ENCODE data around the gene SEC14L2.
"Not testable (repeated sequence)": the region's sequence is repeated elsewhere in the genome, so short reads cannot be mapped to it uniquely, and the experiment has no call there.

SEC14L2 gene

GRCh38 chr22:30460555-30460954 is 63.7 kb downstream of the SEC14L2 start:
- DNase-seq: not testable (repeated sequence)

GRCh38 chr22:30469165-30469564 is 72.3 kb downstream of the SEC14L2 start:
- DNase-seq: no peak

- DNase-seq: no peak
Observed at GRCh38 chr22:30470655-30471054, 73.8 kb downstream of the SEC14L2 start.

GRCh38 chr22:30471616-30472318 is 74.9 kb downstream of the SEC14L2 start, which contains the start of gene SEC14L3:
TSS of gene SEC14L3 (minus strand) at chr22:30472017. CDS start at chr22:30471958, 59 bp downstream.
- DNase-seq: no peak

DNA sequence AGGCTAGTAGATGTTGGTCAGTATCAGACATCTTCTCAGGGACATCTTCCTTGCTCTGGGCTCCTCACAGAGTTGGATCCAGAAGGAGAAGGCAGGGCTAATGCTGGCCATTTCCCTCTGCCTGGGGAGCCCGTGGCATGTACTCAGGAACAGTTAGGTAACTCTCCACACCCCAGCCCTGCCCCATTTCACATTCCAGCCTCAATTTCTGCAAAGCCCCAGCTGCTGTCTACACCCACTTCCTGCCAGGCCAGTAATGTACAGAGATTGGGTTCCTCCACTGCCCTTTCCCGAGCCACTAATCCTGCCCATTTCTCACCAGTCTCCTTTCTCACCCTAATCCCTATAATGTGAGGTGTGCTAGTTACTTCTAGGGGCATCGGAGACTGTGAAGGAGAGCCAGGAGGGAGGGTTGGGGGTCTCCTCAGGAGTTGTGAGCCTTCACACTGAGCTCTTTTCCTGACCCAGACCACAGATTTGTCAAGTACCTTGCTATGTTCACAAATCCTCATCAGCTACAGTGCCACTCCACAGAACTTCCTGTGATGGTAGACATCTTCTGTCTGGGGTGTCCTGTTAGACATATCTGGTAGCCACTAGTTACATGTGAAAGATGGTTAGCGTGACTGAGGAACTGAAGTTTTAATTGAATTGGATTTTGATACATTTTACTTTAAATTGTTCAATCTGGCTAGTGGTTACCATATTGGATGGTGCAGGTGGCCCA is 76.3 kb downstream of the SEC14L2 start:
- no peak for DNase-seq

DNA sequence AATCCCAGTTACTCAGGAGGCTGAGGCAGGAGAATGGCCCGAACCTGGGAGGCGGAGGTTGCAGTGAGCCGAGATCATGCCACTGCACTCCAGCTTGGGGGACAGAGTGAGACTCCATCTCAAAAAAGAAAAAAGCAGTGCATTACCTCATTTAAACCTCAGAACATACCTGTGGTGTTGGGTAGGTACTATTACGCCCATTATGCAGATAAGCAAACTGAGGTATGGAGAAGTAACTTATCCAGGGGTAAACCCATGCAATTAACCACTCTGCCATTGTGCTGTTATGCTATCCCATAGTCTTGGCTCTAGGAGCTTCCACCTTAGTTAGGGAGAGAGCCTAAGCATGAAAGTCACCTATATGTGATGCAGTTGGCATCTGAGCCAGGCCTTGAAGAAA is 77.3 kb downstream of the SEC14L2 start:
- no peak for DNase-seq

All from NCI-H2029 treated with DMSO at 0.1 percent for 48 hours (cell line).